Caco-2 (cell line): ENCODE data around the gene STAB2. TPM values are rescaled to one million over a fixed set of nuclear protein-coding genes. Genes with fewer than 3 reads are reported as not detected.

ENCODE experiments used
- BruUV-seq: library from RNA; stranded (reverse); fragments of 400-500 nt; replicated peaks from 2 replicates; lab custom pipeline; 2021; lab: Mats Ljungman, UMichigan
- CTCF ChIA-PET: fragments of 300-600 bp; sonication (Branson Sonifier 250); formaldehyde crosslinking; loops from one replicate; lab custom pipeline; 2022; ENCODE audit warnings: antibody characterized with exemption; lab: Charles Lee
- POLR2A ChIA-PET: fragments of 300-600 bp; sonication (Branson Sonifier 250); formaldehyde crosslinking; loops from one replicate; lab custom pipeline; 2022; ENCODE audit warnings: antibody characterized with exemption; lab: Charles Lee
- DNase-seq, 2 experiments: peaks; one replicate each; pipeline versions ENCODE4 v3.0.0 to v3.0.0-alpha.2; 2020 to 2022
- H3K27me3 ChIP-seq: replicated peaks from 2 replicates; pipeline ENCODE4 v1.6.0; 2011; ENCODE audit warnings: low read length; ENCODE audit not compliant: control insufficient read depth, insufficient read depth
- H3K36me3 ChIP-seq: 2 replicates; pipeline ENCODE4 v1.5.1; 2011; ENCODE audit warnings: low read length; ENCODE audit not compliant: control insufficient read depth, insufficient read depth
- H3K4me1 ChIP-seq: fragments of 250-450 bp; sonication (Bioruptor Pico); 2 replicates; pipeline ENCODE4 v1.5.1; 2020; ENCODE audit warnings: mild to moderate bottlenecking
- H3K4me3 ChIP-seq: 2 replicates; pipeline ENCODE4 v1.5.1; 2011; ENCODE audit warnings: low read depth, mild to moderate bottlenecking, control low read depth, low read length
- H3K9me3 ChIP-seq: fragments of 250-450 bp; sonication (Bioruptor Pico); 2 replicates; pipeline ENCODE4 v1.5.1; 2020; ENCODE audit warnings: mild to moderate bottlenecking, moderate library complexity
- H3K27ac Mint-ChIP-seq: one replicate; pipeline ENCODE4 v1.8.0; 2022; ENCODE audit warnings: mixed read lengths; ENCODE audit not compliant: unreplicated experiment
- H3K27me3 Mint-ChIP-seq: one replicate; pipeline ENCODE4 v1.8.0; 2022; ENCODE audit warnings: mixed read lengths; ENCODE audit not compliant: insufficient read depth, unreplicated experiment
- H3K36me3 Mint-ChIP-seq: one replicate; pipeline ENCODE4 v1.8.0; 2022; ENCODE audit warnings: mild to moderate bottlenecking, mixed read lengths; ENCODE audit not compliant: insufficient read depth, unreplicated experiment
- H3K4me1 Mint-ChIP-seq: one replicate; pipeline ENCODE4 v1.8.0; 2022; ENCODE audit warnings: low read depth, mixed read lengths; ENCODE audit not compliant: unreplicated experiment
- H3K4me3 Mint-ChIP-seq: one replicate; pipeline ENCODE4 v1.8.0; 2022; ENCODE audit warnings: mild to moderate bottlenecking, moderate library complexity, mixed read lengths; ENCODE audit not compliant: unreplicated experiment
- H3K9me3 Mint-ChIP-seq: one replicate; pipeline ENCODE4 v1.8.0; 2022; ENCODE audit warnings: mixed read lengths; ENCODE audit not compliant: unreplicated experiment
- intact Hi-C: fragments of 100-400 bp; cut with micrococcal nuclease; formaldehyde crosslinking; loops from one replicate; pipeline ENCODE4 v1.10.0; 2022; ENCODE audit not compliant: unreplicated experiment
- total RNA-seq: library from RNA; stranded (reverse); gene quantifications from 2 replicates; pipeline ENCODE4 v1.2.3, GENCODE V29; 2022
- TF ChIP-seq, protein P1 (sequence below), 2 experiments: fragments of 200-600 bp in 1 of 2; IDR thresholded peaks; 1 replicate in 1 of 2; 2 replicates in 1 of 2; pipeline versions ENCODE4 v1.5.1 to v1.8.0; 2011 to 2022; ENCODE audit warnings: antibody characterized with exemption in 1 of 2, control low read depth in 1 of 2, inconsistent platforms in 1 of 2, low read depth in 1 of 2, low read length in 1 of 2, mild to moderate bottlenecking in 1 of 2, moderate library complexity in 1 of 2; ENCODE audit not compliant: insufficient read depth in 1 of 2, severe bottlenecking in 1 of 2, unreplicated experiment in 1 of 2

STAB2 gene
- total RNA-seq, 1 experiment from 2014 or later = 0.25 TPM

DNA sequence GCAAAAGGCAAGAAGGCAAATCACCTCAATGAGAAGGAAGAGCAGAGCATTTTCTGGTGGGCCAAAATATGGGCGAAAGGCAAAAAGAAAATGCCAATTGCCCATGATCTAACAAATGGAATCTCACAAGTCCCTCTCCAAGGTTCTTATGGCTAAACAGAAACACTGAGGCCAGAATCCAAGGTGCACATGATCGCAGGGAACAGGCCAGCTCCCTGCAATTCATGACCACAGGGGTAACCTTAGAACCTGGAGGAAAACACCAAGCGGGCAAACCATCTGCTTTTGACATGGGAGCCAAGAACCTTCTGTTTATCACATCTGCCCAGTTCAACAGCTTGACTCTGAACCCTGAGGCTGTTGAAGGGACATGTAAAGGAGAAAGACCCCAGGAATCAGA is 193.9 kb downstream of the STAB2 start:
- TF ChIP-seq, protein P1, sequence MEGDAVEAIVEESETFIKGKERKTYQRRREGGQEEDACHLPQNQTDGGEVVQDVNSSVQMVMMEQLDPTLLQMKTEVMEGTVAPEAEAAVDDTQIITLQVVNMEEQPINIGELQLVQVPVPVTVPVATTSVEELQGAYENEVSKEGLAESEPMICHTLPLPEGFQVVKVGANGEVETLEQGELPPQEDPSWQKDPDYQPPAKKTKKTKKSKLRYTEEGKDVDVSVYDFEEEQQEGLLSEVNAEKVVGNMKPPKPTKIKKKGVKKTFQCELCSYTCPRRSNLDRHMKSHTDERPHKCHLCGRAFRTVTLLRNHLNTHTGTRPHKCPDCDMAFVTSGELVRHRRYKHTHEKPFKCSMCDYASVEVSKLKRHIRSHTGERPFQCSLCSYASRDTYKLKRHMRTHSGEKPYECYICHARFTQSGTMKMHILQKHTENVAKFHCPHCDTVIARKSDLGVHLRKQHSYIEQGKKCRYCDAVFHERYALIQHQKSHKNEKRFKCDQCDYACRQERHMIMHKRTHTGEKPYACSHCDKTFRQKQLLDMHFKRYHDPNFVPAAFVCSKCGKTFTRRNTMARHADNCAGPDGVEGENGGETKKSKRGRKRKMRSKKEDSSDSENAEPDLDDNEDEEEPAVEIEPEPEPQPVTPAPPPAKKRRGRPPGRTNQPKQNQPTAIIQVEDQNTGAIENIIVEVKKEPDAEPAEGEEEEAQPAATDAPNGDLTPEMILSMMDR (IDR thresholded peaks at IDR 0.05; ENCODE audit: insufficient read depth in 1 of 2, low read depth in 1 of 2, low read length in 1 of 2, severe bottlenecking in 1 of 2, unreplicated experiment in 1 of 2) = no peak
- Mint-ChIP-seq H3K27me3 (no peaks in the 10 kb centered on the region), H3K36me3 (peaks cover 36% of the 10 kb centered on the region), H3K9me3 (no peaks in the 10 kb centered on the region), H3K4me3 (no peak overlapping the region), H3K4me1 (no peaks in the 10 kb centered on the region), H3K27ac (peak overlapping the region; percentile 22)
- ChIA-PET CTCF (no interaction called here), POLR2A (no interaction called here)
- Histone ChIP-seq H3K4me1 (peaks cover 16% of the 10 kb centered on the region), H3K36me3 (no peaks in the 10 kb centered on the region; the same call in 1 of the 2 replicates), H3K27me3 (no peaks in the 10 kb centered on the region), H3K4me3 (no peak overlapping the region), H3K9me3 (no peaks in the 10 kb centered on the region)
- no peak for DNase-seq
- intact Hi-C loops = no loop called here
- no TSS peak for BruUV-seq

DNA sequence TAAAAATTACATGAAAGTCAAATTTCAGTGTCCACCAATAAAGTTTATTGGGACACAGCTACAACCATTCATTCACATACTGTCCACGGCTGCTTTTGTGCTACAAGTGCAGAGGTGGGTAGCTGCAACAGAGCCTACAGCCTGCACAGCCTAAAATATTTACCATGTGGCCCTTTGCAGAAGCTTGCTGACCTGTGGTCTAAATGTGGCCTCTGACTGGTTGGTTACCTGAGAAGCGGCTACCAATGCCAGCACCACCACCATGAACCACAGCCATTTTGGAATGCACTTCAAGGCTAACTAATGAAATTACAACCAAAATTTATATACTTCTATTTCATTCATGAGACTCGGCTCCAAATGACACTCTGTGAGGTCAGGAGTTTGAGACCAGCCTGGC is 195.3 kb downstream of the STAB2 start:
- H3K9me3 Mint-ChIP-seq = no peaks in the 10 kb centered on the region
- intact Hi-C loops = no loop called here
- BruUV-seq = no TSS peak
- TF ChIP-seq, protein P1 (IDR thresholded peaks at IDR 0.05; ENCODE audit: insufficient read depth in 1 of 2, low read depth in 1 of 2, low read length in 1 of 2, severe bottlenecking in 1 of 2, unreplicated experiment in 1 of 2) = no peak
- no peak for DNase-seq
- Histone ChIP-seq H3K9me3 (no peaks in the 10 kb centered on the region), H3K27me3 (no peaks in the 10 kb centered on the region), H3K36me3 (no peaks in the 10 kb centered on the region; the same call in 1 of the 2 replicates), H3K4me3 (no peak overlapping the region), H3K4me1 (peaks cover 16% of the 10 kb centered on the region)
- ChIA-PET POLR2A (no interaction called here), CTCF (no interaction called here)
- H3K4me3 Mint-ChIP-seq = no peak overlapping the region
- no peak overlapping the region for H3K27ac Mint-ChIP-seq
- H3K27me3 Mint-ChIP-seq = no peaks in the 10 kb centered on the region
- H3K36me3 Mint-ChIP-seq = peaks cover 21% of the 10 kb centered on the region
- no peaks in the 10 kb centered on the region for H3K4me1 Mint-ChIP-seq

DNA sequence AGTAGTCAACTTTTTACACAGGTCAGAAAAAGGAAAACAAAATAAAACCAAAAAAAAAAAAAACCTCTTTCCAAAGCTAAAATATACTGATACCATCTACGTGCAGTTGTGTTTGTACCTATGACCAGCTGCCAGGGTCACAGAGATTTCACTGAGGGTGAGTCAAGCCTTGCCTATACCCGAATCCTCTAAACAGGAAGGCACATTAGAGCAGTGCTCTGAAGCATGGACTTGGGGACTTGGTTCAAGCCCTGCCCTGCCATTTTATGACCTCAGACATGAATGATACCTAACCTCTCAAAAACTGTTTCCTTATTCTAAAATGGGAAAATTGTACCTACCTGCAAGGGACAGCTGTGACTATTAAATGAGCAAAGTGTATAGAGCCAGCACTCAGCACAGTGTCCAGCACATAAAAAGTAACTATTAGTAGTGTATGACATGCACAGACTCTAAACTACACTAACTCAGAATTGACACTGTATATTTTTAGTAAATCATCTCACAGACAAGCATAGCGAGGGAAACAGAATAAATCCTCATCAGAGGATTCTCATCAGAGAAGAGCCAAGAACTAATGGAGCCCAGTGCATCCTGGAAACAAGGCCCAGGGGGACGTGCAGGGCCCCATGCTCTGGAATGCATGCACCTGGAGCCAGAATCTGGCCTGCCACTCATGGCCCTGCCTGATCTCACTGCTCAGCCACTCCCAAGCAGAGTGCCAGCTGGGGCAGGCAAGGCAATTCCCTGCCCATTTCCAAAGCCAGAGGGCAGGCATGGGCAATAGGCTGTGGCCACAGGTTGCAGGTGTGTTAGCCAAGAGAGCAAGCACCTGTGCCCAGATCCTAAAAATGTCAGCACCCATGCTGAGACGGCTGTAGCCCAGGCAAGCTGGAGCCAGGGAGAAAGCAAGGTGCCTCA is 196.9 kb downstream of the STAB2 start:
- POLR2A ChIA-PET = interaction anchor here (0.5 kb wide), 1 partner anchor 1801 kb away, joined by 3 read pairs; no protein-coding TSS in a partner anchor
- Mint-ChIP-seq H3K4me3 (no peak overlapping the region), H3K4me1 (no peaks in the 10 kb centered on the region), H3K36me3 (peaks cover 16% of the 10 kb centered on the region), H3K9me3 (no peaks in the 10 kb centered on the region), H3K27me3 (no peaks in the 10 kb centered on the region), H3K27ac (no peak overlapping the region)
- H3K9me3 ChIP-seq = no peaks in the 10 kb centered on the region
- no peak for DNase-seq
- CTCF ChIA-PET = no interaction called here
- H3K27me3 ChIP-seq = no peaks in the 10 kb centered on the region
- intact Hi-C loops = no loop called here
- TF ChIP-seq, protein P1 (IDR thresholded peaks at IDR 0.05; ENCODE audit: insufficient read depth in 1 of 2, low read depth in 1 of 2, low read length in 1 of 2, severe bottlenecking in 1 of 2, unreplicated experiment in 1 of 2) = no peak
- H3K4me3 ChIP-seq = no peak overlapping the region
- no TSS peak for BruUV-seq
- H3K4me1 ChIP-seq = peaks cover 16% of the 10 kb centered on the region
- H3K36me3 ChIP-seq = no peaks in the 10 kb centered on the region; the same call in 1 of the 2 replicates
